HEK293 (cell line): ENCODE results near the gene ABCF2.
A peak's percentile ranks its signal among the peaks of the same experiment; 100 is the strongest.

ENCODE experiments used
- GLIS2 ChIP-seq: fragments of 450-650 bp; formaldehyde crosslinking; IDR thresholded peaks from 2 replicates; pipeline ENCODE4 v1.5.1; 2016; ENCODE audit warnings: missing biosample characterization, missing genetic modification characterization
- PATZ1 ChIP-seq: fragments of 450-650 bp; formaldehyde crosslinking; IDR thresholded peaks from 2 replicates; pipeline ENCODE4 v1.5.1; 2016; ENCODE audit warnings: missing biosample characterization, missing genetic modification characterization
- TCF7L2 ChIP-seq: IDR thresholded peaks from 2 replicates; pipeline ENCODE4 v1.6.1; 2011; ENCODE audit warnings: low read depth, mild to moderate bottlenecking, inconsistent platforms, low read length, moderate library complexity, borderline replicate concordance
- ZBTB10 ChIP-seq: fragments of 450-650 bp; formaldehyde crosslinking; IDR thresholded peaks from 2 replicates; pipeline ENCODE4 v1.5.1; 2016; ENCODE audit warnings: missing biosample characterization, missing genetic modification characterization
- ZBTB11 ChIP-seq: fragments of 450-650 bp; formaldehyde crosslinking; conservative IDR thresholded peaks from 2 replicates; pipeline ENCODE4 v1.5.1; 2016; ENCODE audit warnings: low read depth, missing biosample characterization, missing genetic modification characterization
- ZBTB20 ChIP-seq: fragments of 450-650 bp; formaldehyde crosslinking; IDR thresholded peaks from 2 replicates; pipeline ENCODE4 v1.5.1; 2016; ENCODE audit warnings: missing biosample characterization, missing genetic modification characterization
- ZEB2 ChIP-seq: fragments of 450-650 bp; formaldehyde crosslinking; IDR thresholded peaks from 2 replicates; pipeline ENCODE4 v1.5.1; 2016; ENCODE audit warnings: missing biosample characterization, missing genetic modification characterization
- ZFP37 ChIP-seq: fragments of 450-650 bp; formaldehyde crosslinking; IDR thresholded peaks from 2 replicates; pipeline ENCODE4 v1.5.1; 2016; ENCODE audit warnings: missing biosample characterization, missing genetic modification characterization
- ZFP69B ChIP-seq: fragments of 450-650 bp; formaldehyde crosslinking; IDR thresholded peaks from 2 replicates; pipeline ENCODE4 v1.5.1; 2016; ENCODE audit warnings: missing biosample characterization, missing genetic modification characterization
- ZNF121 ChIP-seq: fragments of 450-650 bp; formaldehyde crosslinking; IDR thresholded peaks from 2 replicates; pipeline ENCODE4 v1.5.1; 2016; ENCODE audit warnings: missing biosample characterization, missing genetic modification characterization
- ZNF174 ChIP-seq: fragments of 450-650 bp; formaldehyde crosslinking; IDR thresholded peaks from 2 replicates; pipeline ENCODE4 v1.5.0; 2017; ENCODE audit warnings: missing biosample characterization, mild to moderate bottlenecking, missing genetic modification characterization
- ZNF394 ChIP-seq: fragments of 450-650 bp; formaldehyde crosslinking; IDR thresholded peaks from 2 replicates; pipeline ENCODE4 v1.5.1; 2016; ENCODE audit warnings: missing biosample characterization, missing genetic modification characterization, mild to moderate bottlenecking, moderate library complexity, borderline replicate concordance
- ZNF398 ChIP-seq: fragments of 450-650 bp; formaldehyde crosslinking; IDR thresholded peaks from 2 replicates; pipeline ENCODE4 v1.5.1; 2017; ENCODE audit warnings: missing biosample characterization, missing genetic modification characterization
- ZNF404 ChIP-seq: fragments of 450-650 bp; formaldehyde crosslinking; IDR thresholded peaks from 2 replicates; pipeline ENCODE4 v1.5.1; 2017; ENCODE audit warnings: missing biosample characterization, missing genetic modification characterization
- ZNF501 ChIP-seq: fragments of 450-650 bp; formaldehyde crosslinking; IDR thresholded peaks from 2 replicates; pipeline ENCODE4 v1.5.1; 2016; ENCODE audit warnings: missing biosample characterization, missing genetic modification characterization
- ZNF560 ChIP-seq: fragments of 450-650 bp; formaldehyde crosslinking; IDR thresholded peaks from 2 replicates; pipeline ENCODE4 v1.5.1; 2017; ENCODE audit warnings: missing biosample characterization, missing genetic modification characterization, borderline replicate concordance
- ZNF561 ChIP-seq: fragments of 450-650 bp; IDR thresholded peaks from 2 replicates; pipeline ENCODE4 v1.5.1; 2018; ENCODE audit warnings: missing biosample characterization, missing genetic modification characterization, borderline replicate concordance
- ZNF639 ChIP-seq: fragments of 450-650 bp; formaldehyde crosslinking; IDR thresholded peaks from 2 replicates; pipeline ENCODE4 v1.5.1; 2016; ENCODE audit warnings: missing biosample characterization, missing genetic modification characterization
- ZNF701 ChIP-seq: fragments of 450-650 bp; formaldehyde crosslinking; IDR thresholded peaks from 2 replicates; pipeline ENCODE4 v1.5.1; 2016; ENCODE audit warnings: missing biosample characterization, missing genetic modification characterization
- ZXDB ChIP-seq: fragments of 450-650 bp; formaldehyde crosslinking; IDR thresholded peaks from 2 replicates; pipeline ENCODE4 v1.5.1; 2016; ENCODE audit warnings: missing biosample characterization, missing genetic modification characterization
- TF ChIP-seq, protein P1 (sequence below): fragments of 450-650 bp; formaldehyde crosslinking; IDR thresholded peaks from 2 replicates; pipeline ENCODE4 v1.5.1; 2016; ENCODE audit warnings: missing biosample characterization, missing genetic modification characterization
- TF ChIP-seq, protein P2 (sequence below): fragments of 450-650 bp; formaldehyde crosslinking; IDR thresholded peaks from 2 replicates; pipeline ENCODE4 v1.5.1; 2016; ENCODE audit warnings: missing biosample characterization, missing genetic modification characterization

The ABCF2 gene

DNA sequence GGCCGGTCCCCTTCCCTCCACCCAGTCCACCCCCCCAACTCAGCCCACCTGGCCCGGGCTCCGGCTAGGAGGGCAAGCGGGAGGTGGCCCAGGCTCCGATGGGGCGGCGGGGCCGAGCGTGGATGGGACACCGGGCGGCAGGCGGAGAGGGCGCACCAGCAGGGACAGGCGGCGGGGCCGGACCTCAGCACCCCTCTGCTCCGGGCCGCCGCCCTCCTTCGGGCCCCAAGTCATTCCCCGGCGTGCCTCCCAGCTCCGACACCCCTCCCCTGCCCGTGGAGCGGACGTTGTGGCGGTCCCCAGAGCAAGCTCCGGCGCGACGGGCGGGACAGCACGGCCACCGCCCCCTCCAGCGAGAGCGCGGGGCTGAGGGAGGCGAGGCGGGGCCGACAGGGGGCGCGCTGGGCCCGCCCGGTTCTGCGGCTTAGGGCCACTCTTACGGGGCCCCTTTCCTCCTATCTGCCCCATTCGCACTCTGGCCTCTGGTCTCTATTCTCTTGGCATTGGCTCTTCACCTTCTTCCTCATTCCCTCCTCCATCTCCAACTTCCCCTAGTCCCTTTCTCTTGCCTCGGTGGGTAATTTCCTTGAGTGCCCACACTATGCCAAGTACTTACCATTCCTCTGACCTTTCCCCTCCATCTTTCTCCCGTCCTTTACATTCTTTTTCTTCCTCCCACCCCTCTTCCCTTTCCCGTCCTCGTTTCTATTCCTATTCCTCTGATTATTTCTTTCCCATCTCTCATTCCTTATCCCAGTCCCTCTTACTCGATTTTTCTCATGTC is 58.8 kb downstream of the ABCF2 start (continued):
- peak; percentile 91 for TF ChIP-seq GLIS2 (tag by site-specific recombination)
- TF ChIP-seq ZXDB (tag by site-specific recombination), result peak; percentile 44; the same call in 1 of the 2 replicates
- TF ChIP-seq ZNF398 (tag by site-specific recombination), result peak; percentile 75
- TF ChIP-seq ZNF561, result peak; percentile 39; the same call in 1 of the 2 replicates
- peak; percentile 82 for TF ChIP-seq ZFP69B (tag by site-specific recombination)
- peak; percentile 40; the same call in 1 of the 2 replicates for TF ChIP-seq ZNF394 (tag by site-specific recombination)
- TF ChIP-seq ZBTB10, result peak; percentile 52; the same call in 1 of the 2 replicates
- TF ChIP-seq ZNF404 (tag by site-specific recombination), result no peak
- no peak for TF ChIP-seq ZNF701 (tag by site-specific recombination)
- TF ChIP-seq ZNF501 (tag by site-specific recombination), result 0 out of 2 replicates have a peak, but pooled peaks have one; percentile 47
- TF ChIP-seq ZEB2, result peak; percentile 88
- TF ChIP-seq PATZ1, result peak; percentile 85
- TF ChIP-seq, protein P1, sequence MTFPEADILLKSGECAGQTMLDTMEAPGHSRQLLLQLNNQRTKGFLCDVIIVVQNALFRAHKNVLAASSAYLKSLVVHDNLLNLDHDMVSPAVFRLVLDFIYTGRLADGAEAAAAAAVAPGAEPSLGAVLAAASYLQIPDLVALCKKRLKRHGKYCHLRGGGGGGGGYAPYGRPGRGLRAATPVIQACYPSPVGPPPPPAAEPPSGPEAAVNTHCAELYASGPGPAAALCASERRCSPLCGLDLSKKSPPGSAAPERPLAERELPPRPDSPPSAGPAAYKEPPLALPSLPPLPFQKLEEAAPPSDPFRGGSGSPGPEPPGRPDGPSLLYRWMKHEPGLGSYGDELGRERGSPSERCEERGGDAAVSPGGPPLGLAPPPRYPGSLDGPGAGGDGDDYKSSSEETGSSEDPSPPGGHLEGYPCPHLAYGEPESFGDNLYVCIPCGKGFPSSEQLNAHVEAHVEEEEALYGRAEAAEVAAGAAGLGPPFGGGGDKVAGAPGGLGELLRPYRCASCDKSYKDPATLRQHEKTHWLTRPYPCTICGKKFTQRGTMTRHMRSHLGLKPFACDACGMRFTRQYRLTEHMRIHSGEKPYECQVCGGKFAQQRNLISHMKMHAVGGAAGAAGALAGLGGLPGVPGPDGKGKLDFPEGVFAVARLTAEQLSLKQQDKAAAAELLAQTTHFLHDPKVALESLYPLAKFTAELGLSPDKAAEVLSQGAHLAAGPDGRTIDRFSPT (tag by site-specific recombination), result peak; percentile 87
- TF ChIP-seq, protein P2, sequence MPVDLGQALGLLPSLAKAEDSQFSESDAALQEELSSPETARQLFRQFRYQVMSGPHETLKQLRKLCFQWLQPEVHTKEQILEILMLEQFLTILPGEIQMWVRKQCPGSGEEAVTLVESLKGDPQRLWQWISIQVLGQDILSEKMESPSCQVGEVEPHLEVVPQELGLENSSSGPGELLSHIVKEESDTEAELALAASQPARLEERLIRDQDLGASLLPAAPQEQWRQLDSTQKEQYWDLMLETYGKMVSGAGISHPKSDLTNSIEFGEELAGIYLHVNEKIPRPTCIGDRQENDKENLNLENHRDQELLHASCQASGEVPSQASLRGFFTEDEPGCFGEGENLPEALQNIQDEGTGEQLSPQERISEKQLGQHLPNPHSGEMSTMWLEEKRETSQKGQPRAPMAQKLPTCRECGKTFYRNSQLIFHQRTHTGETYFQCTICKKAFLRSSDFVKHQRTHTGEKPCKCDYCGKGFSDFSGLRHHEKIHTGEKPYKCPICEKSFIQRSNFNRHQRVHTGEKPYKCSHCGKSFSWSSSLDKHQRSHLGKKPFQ, result no peak
- no peak for TF ChIP-seq TCF7L2
- peak; percentile 90 for TF ChIP-seq ZBTB20
- TF ChIP-seq ZNF121 (tag by site-specific recombination), result peak; percentile 61; the same call in 1 of the 2 replicates
- no peak for TF ChIP-seq ZFP37 (tag by site-specific recombination)
- TF ChIP-seq ZNF174 (tag by site-specific recombination), result no peak
- peak; percentile 70; the same call in 1 of the 2 replicates for TF ChIP-seq ZNF639 (tag by site-specific recombination)
- TF ChIP-seq ZNF560 (tag by site-specific recombination), result no peak
- TF ChIP-seq ZBTB11, result peak; percentile 44; the same call in 1 of the 2 replicates
